Activated CD8-positive, alpha-beta memory T cell treated with anti-CD3 and anti-CD28 coated beads for 4 hours (primary cell): ENCODE measurements around the gene OR9Q2.
"Not testable (repeated sequence)": the region's sequence is repeated elsewhere in the genome, so short reads cannot be mapped to it uniquely, and the experiment has no call there.

Source experiments
- DNase-seq, 2 donors: peaks; one replicate each; pipeline ENCODE4 v3.0.0-alpha.2; 2020; ENCODE audit warnings: low read depth in 2 of 2

Gene OR9Q2

GRCh38 chr11:58188770-58189169, at the start of gene OR9Q2:
TSS of gene OR9Q2 (plus strand) at chr11:58189070. CDS start at chr11:58190491, 1,421 bp downstream.
- no peak for DNase-seq

- no peak for DNase-seq
Measured at GRCh38 chr11:58142761-58143160, 46.1 kb upstream of the OR9Q2 start.

- DNase-seq, result no peak
Measured at GRCh38 chr11:58152781-58153180, 36.1 kb upstream of the OR9Q2 start.

- no peak for DNase-seq
Measured at GRCh38 chr11:58164389-58164788, 24.5 kb upstream of the OR9Q2 start.

- no peak for DNase-seq
Measured at GRCh38 chr11:58164990-58165389, 23.9 kb upstream of the OR9Q2 start.

- DNase-seq, result no peak
Measured at GRCh38 chr11:58165504-58166106, 23.3 kb upstream of the OR9Q2 start.

GRCh38 chr11:58177409-58178054, 11.3 kb upstream of the OR9Q2 start:
- DNase-seq, result no peak

- DNase-seq, result no peak
Measured at GRCh38 chr11:58178444-58178843, 10.4 kb upstream of the OR9Q2 start.

GRCh38 chr11:58179648-58180047, 9.2 kb upstream of the OR9Q2 start:
- no peak for DNase-seq

- no peak for DNase-seq
Measured at GRCh38 chr11:58186938-58187337, 1.9 kb upstream of the OR9Q2 start.

GRCh38 chr11:58192229-58192628, 3.4 kb downstream of the OR9Q2 start:
- DNase-seq, result no peak

- no peak for DNase-seq
Measured at GRCh38 chr11:58193391-58193790, 4.5 kb downstream of the OR9Q2 start.

- DNase-seq, result no peak
Measured at GRCh38 chr11:58195939-58196338, 7.1 kb downstream of the OR9Q2 start.

GRCh38 chr11:58199271-58199670, 10.4 kb downstream of the OR9Q2 start:
- DNase-seq, result no peak

GRCh38 chr11:58204042-58204441, 15.2 kb downstream of the OR9Q2 start, which contains the start of gene OR1S2:
TSS of gene OR1S2 (minus strand) at chr11:58204142. CDS start at chr11:58204142, 0 bp downstream.
- DNase-seq, result no peak

- not testable (repeated sequence) for DNase-seq
Measured at GRCh38 chr11:58212420-58212819, 23.6 kb downstream of the OR9Q2 start, which contains the start of gene OR1S1. TSS of gene OR1S1 (plus strand) at chr11:58212720.

GRCh38 chr11:58216476-58216875, 27.6 kb downstream of the OR9Q2 start:
- DNase-seq, result no peak

- no peak for DNase-seq
Measured at GRCh38 chr11:58222721-58223120, 33.9 kb downstream of the OR9Q2 start.

- DNase-seq, result no peak
Measured at GRCh38 chr11:58227956-58228615, 39.2 kb downstream of the OR9Q2 start.
